ENCODE measurements around the gene COL28A1.
"Not testable (repeated sequence)": the region's sequence is repeated elsewhere in the genome, so short reads cannot be mapped to it uniquely, and the experiment has no call there.

COL28A1 gene

GRCh38 chr7:7479275-7479805 is 56.3 kb downstream of the COL28A1 start:
- H3K36me3 ChIP-seq (replicated peaks; ENCODE audit: low read depth, low read length) = no peaks in the 10 kb centered on the region
- no peak overlapping the region for H3K4me2 ChIP-seq (ENCODE audit: low read length)
- no peaks in the 10 kb centered on the region for H4K20me1 ChIP-seq (ENCODE audit: insufficient read depth, low read length)
- no peak overlapping the region for H2AFZ ChIP-seq (ENCODE audit: low read depth, low read length)
- no peak overlapping the region for H3K27ac ChIP-seq (ENCODE audit: low read length)
- H3K9ac ChIP-seq (ENCODE audit: low read length) = no peak overlapping the region
- TF ChIP-seq, protein P1, sequence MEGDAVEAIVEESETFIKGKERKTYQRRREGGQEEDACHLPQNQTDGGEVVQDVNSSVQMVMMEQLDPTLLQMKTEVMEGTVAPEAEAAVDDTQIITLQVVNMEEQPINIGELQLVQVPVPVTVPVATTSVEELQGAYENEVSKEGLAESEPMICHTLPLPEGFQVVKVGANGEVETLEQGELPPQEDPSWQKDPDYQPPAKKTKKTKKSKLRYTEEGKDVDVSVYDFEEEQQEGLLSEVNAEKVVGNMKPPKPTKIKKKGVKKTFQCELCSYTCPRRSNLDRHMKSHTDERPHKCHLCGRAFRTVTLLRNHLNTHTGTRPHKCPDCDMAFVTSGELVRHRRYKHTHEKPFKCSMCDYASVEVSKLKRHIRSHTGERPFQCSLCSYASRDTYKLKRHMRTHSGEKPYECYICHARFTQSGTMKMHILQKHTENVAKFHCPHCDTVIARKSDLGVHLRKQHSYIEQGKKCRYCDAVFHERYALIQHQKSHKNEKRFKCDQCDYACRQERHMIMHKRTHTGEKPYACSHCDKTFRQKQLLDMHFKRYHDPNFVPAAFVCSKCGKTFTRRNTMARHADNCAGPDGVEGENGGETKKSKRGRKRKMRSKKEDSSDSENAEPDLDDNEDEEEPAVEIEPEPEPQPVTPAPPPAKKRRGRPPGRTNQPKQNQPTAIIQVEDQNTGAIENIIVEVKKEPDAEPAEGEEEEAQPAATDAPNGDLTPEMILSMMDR (IDR thresholded peaks at IDR 0.05; ENCODE audit: low read depth, low read length) = no peak
- no peak for TF ChIP-seq EZH2phosphoT487 (IDR thresholded peaks at IDR 0.05; ENCODE audit: low read depth)
- H3K4me1 ChIP-seq (ENCODE audit: low read length) = no peaks in the 10 kb centered on the region
- no peaks in the 10 kb centered on the region for H3K79me2 ChIP-seq (ENCODE audit: low read length)
- no peaks in the 10 kb centered on the region for H3K27me3 ChIP-seq (ENCODE audit: low read depth, low read length)
- no peak overlapping the region for H3K4me3 ChIP-seq (ENCODE audit: low read length)
- no peaks in the 10 kb centered on the region for H3K9me3 ChIP-seq (ENCODE audit: insufficient read depth, low read length)

GRCh38 chr7:7478569-7478968 is 57.1 kb downstream of the COL28A1 start:
- Histone ChIP-seq H3K79me2 (ENCODE audit: low read length) (no peaks in the 10 kb centered on the region), H2AFZ (ENCODE audit: low read depth, low read length) (no peak overlapping the region), H3K9me3 (ENCODE audit: insufficient read depth, low read length) (no peaks in the 10 kb centered on the region), H3K4me3 (ENCODE audit: low read length) (no peak overlapping the region), H4K20me1 (ENCODE audit: insufficient read depth, low read length) (no peaks in the 10 kb centered on the region), H3K4me2 (ENCODE audit: low read length) (no peak overlapping the region), H3K36me3 (replicated peaks; ENCODE audit: low read depth, low read length) (no peaks in the 10 kb centered on the region), H3K9ac (ENCODE audit: low read length) (no peak overlapping the region), H3K4me1 (ENCODE audit: low read length) (no peaks in the 10 kb centered on the region), H3K27me3 (ENCODE audit: low read depth, low read length) (no peaks in the 10 kb centered on the region), H3K27ac (ENCODE audit: low read length) (no peak overlapping the region)
- no peak for TF ChIP-seq EZH2phosphoT487 (IDR thresholded peaks at IDR 0.05; ENCODE audit: low read depth)
- TF ChIP-seq, protein P1 (IDR thresholded peaks at IDR 0.05; ENCODE audit: low read depth, low read length) = no peak

DNA sequence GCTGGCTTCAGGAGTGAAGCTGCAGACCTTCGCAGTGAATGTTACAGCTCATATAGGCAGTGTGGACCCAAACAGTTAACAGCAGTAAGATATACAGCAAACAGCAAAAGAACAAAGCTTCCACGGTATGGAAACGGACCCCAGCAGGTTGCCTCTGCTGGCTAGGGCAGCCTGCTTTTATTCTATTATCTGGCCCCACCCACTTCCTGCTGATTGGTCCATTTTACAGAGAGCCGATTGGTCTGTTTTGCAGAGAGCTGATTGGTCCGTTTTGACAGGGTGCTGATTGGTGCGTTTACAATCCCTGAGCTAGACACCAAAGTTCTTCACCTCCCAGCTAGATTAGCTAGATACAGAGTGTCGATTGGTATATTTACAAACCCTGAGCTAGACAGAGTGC is 58.0 kb downstream of the COL28A1 start:
- H3K9me3 ChIP-seq (ENCODE audit: insufficient read depth, low read length); H3K27me3 ChIP-seq (ENCODE audit: low read depth, low read length); H3K4me1 ChIP-seq (ENCODE audit: low read length); H4K20me1 ChIP-seq (ENCODE audit: insufficient read depth, low read length); H3K27ac ChIP-seq (ENCODE audit: low read length); H3K4me3 ChIP-seq (ENCODE audit: low read length); H3K36me3 ChIP-seq (replicated peaks; ENCODE audit: low read depth, low read length); H3K9ac ChIP-seq (ENCODE audit: low read length); H3K4me2 ChIP-seq (ENCODE audit: low read length); H3K79me2 ChIP-seq (ENCODE audit: low read length); H2AFZ ChIP-seq (ENCODE audit: low read depth, low read length): not testable (repeated sequence)

DNA sequence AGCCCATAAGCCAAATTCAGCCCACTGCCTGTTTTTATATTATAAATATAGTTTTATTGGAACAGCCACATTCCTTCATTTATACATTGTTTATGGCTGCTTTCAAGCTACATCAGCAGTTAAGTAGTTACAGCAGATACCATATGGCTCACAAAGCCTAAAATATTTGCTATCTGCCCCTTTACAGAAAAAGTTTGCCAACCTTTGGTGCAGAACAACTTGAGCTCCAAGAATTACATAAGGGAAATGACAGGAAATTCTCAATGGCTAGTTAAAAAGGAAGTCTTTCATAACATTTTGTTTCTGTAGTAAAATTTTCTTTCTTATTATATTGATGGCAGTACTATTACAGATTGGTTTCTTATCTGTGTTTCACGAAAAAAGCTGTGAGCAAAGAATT is 59.3 kb downstream of the COL28A1 start:
- H2AFZ ChIP-seq (ENCODE audit: low read depth, low read length) = no peak overlapping the region
- no peak for TF ChIP-seq EZH2phosphoT487 (IDR thresholded peaks at IDR 0.05; ENCODE audit: low read depth)
- TF ChIP-seq, protein P1 (IDR thresholded peaks at IDR 0.05; ENCODE audit: low read depth, low read length) = no peak
- no peaks in the 10 kb centered on the region for H3K79me2 ChIP-seq (ENCODE audit: low read length)
- H3K9me3 ChIP-seq (ENCODE audit: insufficient read depth, low read length) = no peaks in the 10 kb centered on the region
- H3K27ac ChIP-seq (ENCODE audit: low read length) = no peak overlapping the region
- H3K4me2 ChIP-seq (ENCODE audit: low read length) = no peak overlapping the region
- no peaks in the 10 kb centered on the region for H3K36me3 ChIP-seq (replicated peaks; ENCODE audit: low read depth, low read length)
- no peak overlapping the region for H3K4me3 ChIP-seq (ENCODE audit: low read length)
- H3K9ac ChIP-seq (ENCODE audit: low read length) = no peak overlapping the region
- H3K27me3 ChIP-seq (ENCODE audit: low read depth, low read length) = no peaks in the 10 kb centered on the region
- no peaks in the 10 kb centered on the region for H3K4me1 ChIP-seq (ENCODE audit: low read length)
- no peaks in the 10 kb centered on the region for H4K20me1 ChIP-seq (ENCODE audit: insufficient read depth, low read length)

- no peak overlapping the region for H2AFZ ChIP-seq (ENCODE audit: low read depth, low read length)
- no peak overlapping the region for H3K27ac ChIP-seq (ENCODE audit: low read length)
- no peaks in the 10 kb centered on the region for H4K20me1 ChIP-seq (ENCODE audit: insufficient read depth, low read length)
- no peaks in the 10 kb centered on the region for H3K79me2 ChIP-seq (ENCODE audit: low read length)
- no peak for TF ChIP-seq EZH2phosphoT487 (IDR thresholded peaks at IDR 0.05; ENCODE audit: low read depth)
- TF ChIP-seq, protein P1 (IDR thresholded peaks at IDR 0.05; ENCODE audit: low read depth, low read length) = no peak
- H3K4me1 ChIP-seq (ENCODE audit: low read length) = no peaks in the 10 kb centered on the region
- H3K9me3 ChIP-seq (ENCODE audit: insufficient read depth, low read length) = no peaks in the 10 kb centered on the region
- H3K27me3 ChIP-seq (ENCODE audit: low read depth, low read length) = no peaks in the 10 kb centered on the region
- no peak overlapping the region for H3K4me2 ChIP-seq (ENCODE audit: low read length)
- no peak overlapping the region for H3K4me3 ChIP-seq (ENCODE audit: low read length)
- no peaks in the 10 kb centered on the region for H3K36me3 ChIP-seq (replicated peaks; ENCODE audit: low read depth, low read length)
- H3K9ac ChIP-seq (ENCODE audit: low read length) = no peak overlapping the region
Observed at GRCh38 chr7:7475601-7476000, 60.1 kb downstream of the COL28A1 start.
